ENCODE results near the gene HSPB6. TPM values are rescaled to one million over a fixed set of nuclear protein-coding genes. Genes with fewer than 3 reads are reported as not detected.

The HSPB6 gene
- total and polyA plus RNA-seq, 2 of the 8 experiments (the other 6 are each of a cell fraction or from before 2014, with no cell fraction given): 0.91 TPM; not detected in 1

- peak within 1 kb of the TSS; percentile 99 for H2BK5ac ChIP-seq (ENCODE audit: low read depth, low read length)
- FAIRE-seq (peak; percentile 92), DNase-seq (ENCODE audit: low read depth in 1 of 2, low spot score in 2 of 2) (peak; percentile 97 to 98)
- H4K91ac ChIP-seq (replicated peaks; ENCODE audit: insufficient read length, low read length): peak within 1 kb of the TSS; percentile 99
- peaks cover 0 to 6% of the 10 kb centered on the region in 2 experiments; a peak in 2 of 4 replicates for H3K79me2 ChIP-seq (ENCODE audit: control insufficient read depth in 1 of 2, insufficient read depth in 2 of 2, low read length in 2 of 2)
- H3K4ac ChIP-seq (replicated peaks; ENCODE audit: insufficient read length, low read depth, low read length): peak within 1 kb of the TSS; percentile 76
- ChIA-PET CTCF (ENCODE audit: partially characterized antibody) (interaction anchor here (0.6 to 2.0 kb wide), 4 partner anchors 9 to 19 kb away, joined by 3 to 9 read pairs (median 3); partner anchors contain the start of gene LIN37), POLR2A (ENCODE audit: partially characterized antibody) (interaction anchor here (0.8 to 2.6 kb wide), 8 partner anchors 7 to 27 kb away, joined by 3 to 23 read pairs (median 8); partner anchors contain the start of genes LIN37, PSENEN and U2AF1L4)
- H4K8ac ChIP-seq (ENCODE audit: extremely low read depth, insufficient read depth, low read length): peak within 1 kb of the TSS; percentile 93
- H4K20me1 ChIP-seq (replicated peaks in 1 of 2; ENCODE audit: control insufficient read depth in 1 of 2, insufficient read depth in 2 of 2, low read length in 2 of 2): peaks cover 0 to 6% of the 10 kb centered on the region in 2 experiments
- peak within 1 kb of the TSS; percentile 95 to 100 (median 98) for H3K4me3 ChIP-seq (ENCODE audit: extremely low read depth in 1 of 4, insufficient read depth in 2 of 4, low read depth in 3 of 4, low read length in 4 of 4)
- peak within 1 kb of the TSS; percentile 83; the same call in 1 of the 2 replicates for H2AFZ ChIP-seq (ENCODE audit: low read length)
- peak within 1 kb of the TSS; percentile 4 for H3K14ac ChIP-seq (ENCODE audit: insufficient read length)
- WGBS, 2 experiments (ENCODE audit: extremely low coverage in 1 of 2, insufficient coverage in 1 of 2, insufficient read length in 1 of 2, insufficient replicate concordance in 2 of 2, low coverage in 1 of 2, low lambda C conversion rate in 2 of 2, missing lambda C conversion rate in 1 of 2): 1% methylated on average over 50 of the region's 53 CpGs; no CpG with 5 or more reads in 1 of the 2 experiments
- H3K4me1 ChIP-seq (replicated peaks in 1 of 4; ENCODE audit: control insufficient read depth in 3 of 4, insufficient read depth in 4 of 4, low read length in 3 of 4): peaks cover 0 to 18% (median 11%) of the 10 kb centered on the region in 4 experiments; a peak in 5 of 7 replicates
- peaks cover 4% of the 10 kb centered on the region for H3K79me1 ChIP-seq (ENCODE audit: low read depth, low read length)
- peaks cover 0 to 17% (median 11%) of the 10 kb centered on the region in 4 experiments; a peak in 5 of 7 replicates for H3K27me3 ChIP-seq (replicated peaks in 1 of 4; ENCODE audit: control insufficient read depth in 3 of 4, extremely low read depth in 1 of 4, insufficient read depth in 3 of 4, low read length in 3 of 4)
- H3K56ac ChIP-seq (replicated peaks; ENCODE audit: insufficient read length, low read depth, low read length): peak within 1 kb of the TSS; percentile 90
- H3K4me2 ChIP-seq (ENCODE audit: insufficient read depth in 1 of 2, low read depth in 2 of 2, low read length in 2 of 2): peak within 1 kb of the TSS; percentile 95 to 98
- H4K5ac ChIP-seq (ENCODE audit: insufficient read length, low read depth, low read length): peak within 1 kb of the TSS; percentile 74
- H3K36me3 ChIP-seq (ENCODE audit: control insufficient read depth in 2 of 4, insufficient read depth in 4 of 4, low read length in 3 of 4): peaks cover 0 to 13% (median 4%) of the 10 kb centered on the region in 4 experiments; a peak in 5 of 8 replicates
- H2BK12ac ChIP-seq (ENCODE audit: low read depth, low read length): 0 out of 2 replicates have a peak within 1 kb of the TSS, but pooled peaks have one; percentile 92
- peaks cover 16% of the 10 kb centered on the region; the same call in 1 of the 2 replicates for H3K23me2 ChIP-seq (ENCODE audit: low read depth, low read length)
- H2AK5ac ChIP-seq (ENCODE audit: low read depth, low read length): no peak within 1 kb of the TSS; the same call in 1 of the 2 replicates
- H3K18ac ChIP-seq (ENCODE audit: extremely low read depth, low read length): peak within 1 kb of the TSS; percentile 99
- peak within 1 kb of the TSS; percentile 61 to 90 (median 77) for H3K9ac ChIP-seq (replicated peaks in 1 of 4; ENCODE audit: extremely low read depth in 1 of 4, low read depth in 3 of 4, low read length in 3 of 4)
- H3K27ac ChIP-seq (ENCODE audit: low read depth, low read length): peak within 1 kb of the TSS; percentile 77; the same call in 1 of the 2 replicates
- H2BK20ac ChIP-seq (ENCODE audit: low read length): no peak within 1 kb of the TSS
- no peak within 1 kb of the TSS for H3K23ac ChIP-seq (ENCODE audit: insufficient read length)
- H2BK15ac ChIP-seq (ENCODE audit: low read length): 0 out of 2 replicates have a peak within 1 kb of the TSS, but pooled peaks have one; percentile 81
- peak within 1 kb of the TSS; percentile 36 for H2BK120ac ChIP-seq (replicated peaks; ENCODE audit: low read depth, low read length)
- no peaks in the 10 kb centered on the region for H3K9me3 ChIP-seq (ENCODE audit: insufficient read depth in 2 of 2, low read depth in 1 of 2, low read length in 1 of 2)
- peak; percentile 70; the same call in 1 of the 2 replicates for TF ChIP-seq TEAD4 (IDR thresholded peaks at IDR 0.05; ENCODE audit: low read depth, low read length)
- TF ChIP-seq CREB1 (IDR thresholded peaks at IDR 0.05): peak; percentile 29; the same call in 1 of the 2 replicates
- TF ChIP-seq CHD2 (IDR thresholded peaks at IDR 0.05; ENCODE audit: low read length): peak; percentile 97
- TF ChIP-seq SP1 (IDR thresholded peaks at IDR 0.05; ENCODE audit: low read depth, low read length): peak; percentile 100
- 0 out of 2 replicates have a peak, but pooled peaks have one; percentile 2 for TF ChIP-seq TBP (IDR thresholded peaks at IDR 0.05; ENCODE audit: low read depth, low read length)
- peak; percentile 80 for TF ChIP-seq SAP30 (IDR thresholded peaks at IDR 0.05; ENCODE audit: insufficient read depth, insufficient replicate concordance, low read length)
- TF ChIP-seq RAD21 (IDR thresholded peaks at IDR 0.05 in 1 of 2, conservative IDR thresholded peaks at IDR 0.05 in 1 of 2; ENCODE audit: low read depth in 2 of 2, low read length in 2 of 2): no peak
- TF ChIP-seq KDM1A (IDR thresholded peaks at IDR 0.05; ENCODE audit: borderline replicate concordance, low read length): no peak
- TF ChIP-seq EGR1 (IDR thresholded peaks at IDR 0.05; ENCODE audit: borderline replicate concordance, low read depth, low read length): peak; percentile 76
- peak; percentile 42 for TF ChIP-seq ASH2L (IDR thresholded peaks at IDR 0.05; ENCODE audit: low read length)
Observed at GRCh38 chr19:35757749-35758608, 1.1 kb upstream of the HSPB6 start, which contains the start of gene PROSER3. Gene PROSER3, plus strand, starts transcription at chr19:35758176. Its CDS starts 40 bp downstream, at chr19:35758216.

Measured in H1 (cell line).